Heart right ventricle (tissue), 16 donors: ENCODE results near the gene TMEM196. TPM values are rescaled to one million over a fixed set of nuclear protein-coding genes. Genes with fewer than 3 reads are reported as not detected.
A peak's percentile ranks its signal among the peaks of the same experiment; 100 is the strongest.

Source experiments
- ATAC-seq, 8 donors: fragments of 200-7000 bp; cut with Tn5 transposase; one replicate each; pipeline ENCODE4 v1.9.1; 2020; ENCODE audit warnings: mild to moderate bottlenecking in 8 of 8, moderate library complexity in 8 of 8, moderate number of reproducible peaks in 1 of 8
- DNase-seq, 2 donors: peaks; one replicate each; pipeline ENCODE4 v3.0.0-alpha.2; 2020
- H3K27ac ChIP-seq, 10 donors: fragments of 200-600 bp; sonication (generic) in 2 of 10; one replicate each; pipeline versions ENCODE4 v1.5.0 to v1.8.0; 2020 to 2022; ENCODE audit warnings: mild to moderate bottlenecking in 3 of 10
- H3K27me3 ChIP-seq, 7 donors: fragments of 200-600 bp; one replicate each; pipeline ENCODE4 v1.8.0; 2021 to 2022; ENCODE audit warnings: mild to moderate bottlenecking in 2 of 7
- H3K36me3 ChIP-seq, 9 donors: fragments of 200-600 bp; sonication (generic) in 1 of 9; one replicate each; pipeline versions ENCODE4 v1.5.0 to v1.8.0; 2020 to 2022; ENCODE audit warnings: mild to moderate bottlenecking in 2 of 9
- H3K4me1 ChIP-seq, 9 donors: fragments of 200-600 bp; sonication (generic) in 1 of 9; one replicate each; pipeline versions ENCODE4 v1.5.0 to v1.8.0; 2020 to 2022; ENCODE audit warnings: mild to moderate bottlenecking in 4 of 9
- H3K4me3 ChIP-seq, 10 donors: fragments of 200-600 bp; sonication (generic) in 2 of 10; one replicate each; pipeline versions ENCODE4 v1.5.0 to v1.8.0; 2020 to 2022; ENCODE audit warnings: mild to moderate bottlenecking in 7 of 10, moderate library complexity in 2 of 10
- H3K9me3 ChIP-seq, 11 donors: fragments of 200-600 bp in 10 of 11; sonication (generic) in 2 of 11; one replicate each; pipeline versions ENCODE4 v1.5.0 to v1.8.0; 2013 to 2022; ENCODE audit warnings: mild to moderate bottlenecking in 2 of 11, control low read depth in 1 of 11, moderate library complexity in 1 of 11
- CTCF ChIP-seq, 9 donors: fragments of 200-600 bp; sonication (generic) in 2 of 9; IDR thresholded peaks; one replicate each; pipeline versions ENCODE4 v1.5.0 to v1.8.0; 2021 to 2022; ENCODE audit warnings: antibody characterized with exemption in 9 of 9, mild to moderate bottlenecking in 5 of 9, moderate library complexity in 1 of 9
- WGBS, 2 donors: extraction: QIAGEN DNeasy Blood & Tissue Kit; methylation state at CpG; one replicate each; pipeline ENCODE4 v1.1.7; 2013; ENCODE audit warnings: inconsistent platforms in 1 of 2; 5-methylcytosine and 5-hydroxymethylcytosine counted together
- intact Hi-C, 10 donors: fragments of 100-400 bp; cut with DNase I; formaldehyde crosslinking; loops; one replicate each; pipeline versions ENCODE4 v1.11.1 to v1.14.2; 2022
- polyA plus RNA-seq, 2 donors: library from polyadenylated mRNA; stranded (reverse); fragments of 200-250 nt; gene quantifications; one replicate each; pipeline ENCODE4 v1.2.3, GENCODE V29; 2013
- total RNA-seq, 10 donors: library from RNA; stranded (reverse); fragmentation: NEBNext Ultra II Directional in 3 of 10; extraction: Animal tissue kit (Norgen Biotek cat#: 25700) in 3 of 10; gene quantifications; one replicate each; pipeline versions ENCODE4 v1.2.1 to v1.2.4, GENCODE V29; 2021 to 2023
- donor health status: Arrhythmogenic right ventricular cardiomyopathy.
- donor health status: ischemic (EF 13 %, LVEDD 7.1; RV severe dilation, severe dysfunction).
- donor health status: healthy with polysubstance abuse.
- donor health status: DM: no; HTN: yes; CAD: no.
- donor health status: DM: no; HTN: no; CAD: no.
- donor health status: ischemic (EF 25% LVEDD 6.9; RV normal size, moderate dysfunction).
- donor health status: ischemic (EF 25% LVEDD 5.7; RV mildly dilated, moderate dysfunction).
- donor health status: healthy.
- donor health status: DM: yes; HTN: yes; CAD: no.
- donor health status: Ischemic cardiomyopathy.
- donor health status: ischemic (EF 35%, LVEDD 5.7; RV mildly dilated, moderate dysfunction).
- donor health status: nonischemic (EF 11% LVEDD 7.7; RV severe dilation, severe dysfunction).
- donor health status: DM: yes; HTN: yes; CAD: no.
- donor health status: PGD.
- donor health status: ischemic (EF 29% LVEDD 5.4; RV normal size, mild dysfunction).
- donor health status: nonischemic (EF 23%, LVEDD 6.1; RV moderate dilation, normal function).

Gene TMEM196
- total and polyA plus RNA-seq, 12 donors: not detected

GRCh38 chr7:19700936-19701335 is 72.5 kb downstream of the TMEM196 start:
- H3K36me3 ChIP-seq: peaks cover 0 to 75% (median 8%) of the 10 kb centered on the region in 9 donors
- intact Hi-C loops: no loop called here
- WGBS, 2 donors: 95 to 99% methylated on average over 3 of the region's 3 CpGs

DNA sequence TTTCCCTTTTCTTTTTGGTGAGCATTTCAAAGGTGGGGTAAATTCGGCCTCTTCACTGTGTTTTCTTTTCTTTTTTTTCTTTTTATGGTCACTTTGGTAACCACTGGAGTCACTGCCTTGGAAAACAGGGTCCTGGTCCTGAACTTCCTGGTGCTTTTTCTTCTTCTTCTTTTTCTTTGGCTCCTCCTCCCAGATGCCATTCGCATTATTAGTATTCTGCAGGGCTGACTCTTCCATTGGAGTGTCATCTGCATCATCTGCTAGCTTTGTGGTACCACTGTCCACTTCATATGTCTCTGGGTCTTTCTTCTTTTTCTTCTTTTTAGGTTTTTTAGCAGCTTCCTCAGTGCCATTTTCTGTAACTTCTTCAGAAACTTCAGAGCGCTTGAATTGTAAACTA is 75.1 kb downstream of the TMEM196 start:
- intact Hi-C loops: no loop called here
- ATAC-seq: no peak
- no peak for DNase-seq
- H3K4me3 ChIP-seq: no peak overlapping the region
- H3K9me3 ChIP-seq: peaks cover 0 to 6% (median 0%) of the 10 kb centered on the region in 11 donors
- no peak for TF ChIP-seq CTCF (IDR thresholded peaks at IDR 0.05)
- peaks cover 0 to 73% (median 8%) of the 10 kb centered on the region in 9 donors for H3K36me3 ChIP-seq
- WGBS, 2 donors: 89 to 98% methylated on average over 3 of the region's 3 CpGs
- H3K4me1 ChIP-seq: no peaks in the 10 kb centered on the region
- H3K27ac ChIP-seq: no peak overlapping the region
- no peaks in the 10 kb centered on the region for H3K27me3 ChIP-seq

More at GRCh38 chr7:19700936-19701335, 72.5 kb downstream of the TMEM196 start:
- H3K4me1 ChIP-seq: no peaks in the 10 kb centered on the region
- ATAC-seq: no peak
- H3K27me3 ChIP-seq: no peaks in the 10 kb centered on the region
- no peak overlapping the region for H3K4me3 ChIP-seq
- TF ChIP-seq CTCF (IDR thresholded peaks at IDR 0.05): no peak
- no peak for DNase-seq
- peaks cover 0 to 6% (median 0%) of the 10 kb centered on the region in 11 donors for H3K9me3 ChIP-seq
- no peak overlapping the region for H3K27ac ChIP-seq

DNA sequence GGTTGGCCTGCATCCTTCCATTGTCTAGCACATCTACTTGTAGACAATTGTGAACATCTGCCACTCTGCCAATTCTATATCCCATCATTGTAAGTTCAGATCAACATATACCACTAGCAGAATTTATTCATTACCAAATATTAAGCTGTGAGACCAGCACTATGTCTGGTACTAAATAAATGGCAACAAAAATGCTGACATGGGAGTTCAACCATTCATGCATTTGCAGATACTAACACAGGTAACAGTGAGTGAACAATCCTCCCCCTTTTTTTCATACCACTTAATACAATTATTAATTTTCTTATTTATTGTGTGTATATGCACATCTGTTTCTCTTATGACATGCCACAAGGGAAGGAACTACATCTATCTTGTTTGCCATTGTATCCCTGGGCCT is 76.5 kb downstream of the TMEM196 start:
- no peaks in the 10 kb centered on the region for H3K9me3 ChIP-seq

DNA sequence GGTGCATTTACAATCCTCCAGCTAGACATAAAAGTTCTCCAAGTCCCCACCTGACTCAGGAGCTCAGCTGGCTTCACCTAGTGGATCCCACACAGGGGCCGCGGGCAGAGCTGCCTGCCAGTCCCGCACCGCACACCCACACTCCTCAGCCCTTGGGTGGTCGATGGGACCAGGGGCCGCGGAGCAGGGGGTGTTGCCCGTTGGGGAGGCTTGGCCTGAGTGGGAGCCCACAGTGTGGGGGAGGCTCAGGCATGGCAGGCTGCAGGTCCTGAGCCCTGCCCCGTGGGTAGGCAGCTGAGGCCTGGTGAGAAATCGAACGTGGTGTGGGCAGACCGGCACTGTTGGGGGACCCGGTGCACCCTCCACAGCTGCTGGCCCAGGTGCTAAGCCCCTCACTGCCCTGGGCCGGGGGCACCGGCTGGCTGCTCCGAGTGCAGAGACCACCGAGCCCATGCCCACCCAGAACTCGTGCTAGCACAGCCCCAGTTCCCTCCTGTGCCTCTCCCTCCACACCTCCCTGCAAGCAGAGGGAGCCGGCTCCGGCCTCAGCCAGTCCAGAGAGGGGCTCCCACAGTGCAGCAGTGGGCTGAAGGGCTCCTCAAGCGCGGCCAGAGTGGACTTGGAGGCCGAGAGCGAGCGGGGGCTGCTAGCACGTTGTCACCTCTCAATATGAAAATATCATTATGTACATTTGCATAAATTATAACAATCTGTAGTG is 81.1 kb downstream of the TMEM196 start:
- WGBS, 2 donors: 94 to 98% methylated on average over 26 of the region's 26 CpGs
- intact Hi-C loops: no loop called here
- Histone ChIP-seq H3K9me3 (no peaks in the 10 kb centered on the region), H3K4me3 (no peak overlapping the region), H3K27me3 (no peaks in the 10 kb centered on the region), H3K4me1 (no peaks in the 10 kb centered on the region), H3K27ac (no peak overlapping the region), H3K36me3 (peaks cover 0 to 20% (median 2%) of the 10 kb centered on the region in 9 donors)
- no peak for TF ChIP-seq CTCF (IDR thresholded peaks at IDR 0.05)
- DNase-seq (peak in 1 of 2 donors; percentile 8), ATAC-seq (no peak)

More for the DNA sequence above, 76.5 kb downstream of the TMEM196 start:
- DNase-seq: no peak
- intact Hi-C loops: no loop called here
- TF ChIP-seq CTCF (IDR thresholded peaks at IDR 0.05): no peak
- H3K27me3 ChIP-seq: no peaks in the 10 kb centered on the region
- no peak overlapping the region for H3K4me3 ChIP-seq
- no peak for ATAC-seq
- H3K36me3 ChIP-seq: peaks cover 0 to 59% (median 8%) of the 10 kb centered on the region in 9 donors
- no peaks in the 10 kb centered on the region for H3K4me1 ChIP-seq
- no peak overlapping the region for H3K27ac ChIP-seq
